GM19463 (cell line): ENCODE results near the gene GAS7.

Experiments used
- ATAC-seq: cut with Tn5 transposase; IDR thresholded peaks from one replicate; pipeline ENCODE4 v1.9.1; 2021; ENCODE audit warnings: mild to moderate bottlenecking, moderate library complexity; ENCODE audit not compliant: unreplicated experiment

The GAS7 gene

GRCh38 chr17:10053782-10054540 is 144.4 kb downstream of the GAS7 start:
- ATAC-seq: no peak

GRCh38 chr17:10052106-10052813 is 146.1 kb downstream of the GAS7 start:
- ATAC-seq: no peak

DNA sequence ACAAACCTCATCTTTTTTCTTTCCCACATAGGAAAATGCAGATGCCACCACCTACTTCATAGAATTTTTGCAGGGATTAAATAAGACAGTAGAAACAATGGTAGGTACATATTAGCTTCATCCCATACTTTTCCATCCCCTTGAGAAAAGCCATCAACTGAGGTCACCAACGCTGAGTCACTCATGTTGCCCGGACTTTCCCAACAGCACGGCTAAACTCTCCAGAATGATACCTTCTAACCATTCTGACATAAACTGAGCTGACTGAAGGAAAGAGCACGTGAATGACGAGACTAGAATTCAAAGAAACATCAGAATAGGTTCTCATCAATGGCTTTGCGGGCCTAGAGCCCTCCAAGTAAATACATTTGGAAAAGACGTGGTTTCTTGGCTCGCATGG is 147.3 kb downstream of the GAS7 start:
- ATAC-seq: peak; percentile 13

DNA sequence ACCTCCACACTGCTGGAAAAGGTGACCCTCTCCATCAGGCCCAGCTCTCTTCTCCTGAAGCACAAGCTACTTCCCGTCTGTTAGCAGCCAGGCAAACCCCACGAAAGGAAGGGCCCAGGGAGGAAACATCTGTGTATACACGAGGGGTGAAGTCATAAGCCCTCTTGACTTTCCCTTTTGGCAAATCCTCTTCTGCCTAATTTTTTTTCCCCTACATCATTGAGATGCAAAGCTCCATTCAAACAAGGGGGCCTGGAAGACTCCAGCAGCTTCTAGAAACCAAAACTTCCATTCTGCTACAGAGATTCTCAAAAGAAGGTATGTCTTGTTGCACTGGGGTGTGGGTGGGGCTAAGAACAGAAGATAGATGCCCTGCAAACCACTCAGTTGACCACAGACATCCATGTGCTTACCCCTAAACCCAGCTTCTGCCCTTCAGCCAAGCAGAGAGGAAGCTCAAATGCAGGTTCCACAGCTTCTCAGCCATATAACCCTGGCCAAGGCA is 147.8 kb downstream of the GAS7 start:
- ATAC-seq: peak; percentile 40

GRCh38 chr17:10048629-10049350 is 149.6 kb downstream of the GAS7 start:
- no peak for ATAC-seq

DNA sequence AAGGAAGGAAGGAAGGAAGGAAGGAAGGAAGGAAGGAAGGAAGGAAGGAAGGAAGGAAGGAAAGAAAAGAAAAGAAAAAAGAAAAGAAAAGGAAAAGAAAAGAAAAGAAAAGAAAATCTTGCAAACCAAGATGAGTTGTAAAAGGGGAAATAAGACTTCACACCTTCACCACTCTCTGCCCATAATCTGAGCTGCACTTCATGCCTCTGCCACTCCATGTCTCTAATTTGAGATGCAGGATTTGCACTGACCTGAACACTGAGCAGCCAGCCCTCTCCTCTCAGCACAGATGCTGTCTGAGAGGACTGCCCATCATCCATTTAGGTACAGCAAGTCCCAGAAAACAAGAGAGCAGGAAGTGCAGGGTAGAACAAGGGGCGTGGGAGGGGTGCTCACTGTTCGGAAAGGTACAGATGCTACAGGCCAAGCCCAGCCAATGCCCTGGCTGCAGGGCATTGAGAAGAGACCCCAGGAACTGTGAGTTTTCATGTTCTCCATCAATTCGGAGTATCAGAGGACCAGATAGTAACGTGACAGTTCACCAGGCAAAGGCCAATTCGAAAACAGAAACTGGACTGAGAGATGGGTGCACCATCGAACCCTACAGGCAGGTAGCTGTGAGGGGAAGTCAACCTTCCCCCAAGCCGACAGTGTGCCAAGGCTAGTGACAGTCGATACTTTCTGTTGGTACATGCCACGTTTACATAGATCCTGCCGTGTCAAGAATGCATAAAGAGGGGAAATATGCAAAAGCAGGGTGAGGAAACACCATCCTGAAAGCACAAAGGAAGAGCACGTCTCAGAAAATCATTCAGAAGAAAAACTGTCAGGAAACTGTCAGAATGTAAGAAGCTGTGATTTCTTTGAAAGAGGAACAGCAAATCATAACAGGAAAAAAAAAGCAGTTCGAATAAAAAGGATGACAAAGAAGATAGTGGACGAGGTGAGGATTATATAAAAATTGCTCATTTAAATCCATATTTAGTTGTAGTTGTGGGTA is 151.3 kb downstream of the GAS7 start:
- ATAC-seq: peak; percentile 55

DNA sequence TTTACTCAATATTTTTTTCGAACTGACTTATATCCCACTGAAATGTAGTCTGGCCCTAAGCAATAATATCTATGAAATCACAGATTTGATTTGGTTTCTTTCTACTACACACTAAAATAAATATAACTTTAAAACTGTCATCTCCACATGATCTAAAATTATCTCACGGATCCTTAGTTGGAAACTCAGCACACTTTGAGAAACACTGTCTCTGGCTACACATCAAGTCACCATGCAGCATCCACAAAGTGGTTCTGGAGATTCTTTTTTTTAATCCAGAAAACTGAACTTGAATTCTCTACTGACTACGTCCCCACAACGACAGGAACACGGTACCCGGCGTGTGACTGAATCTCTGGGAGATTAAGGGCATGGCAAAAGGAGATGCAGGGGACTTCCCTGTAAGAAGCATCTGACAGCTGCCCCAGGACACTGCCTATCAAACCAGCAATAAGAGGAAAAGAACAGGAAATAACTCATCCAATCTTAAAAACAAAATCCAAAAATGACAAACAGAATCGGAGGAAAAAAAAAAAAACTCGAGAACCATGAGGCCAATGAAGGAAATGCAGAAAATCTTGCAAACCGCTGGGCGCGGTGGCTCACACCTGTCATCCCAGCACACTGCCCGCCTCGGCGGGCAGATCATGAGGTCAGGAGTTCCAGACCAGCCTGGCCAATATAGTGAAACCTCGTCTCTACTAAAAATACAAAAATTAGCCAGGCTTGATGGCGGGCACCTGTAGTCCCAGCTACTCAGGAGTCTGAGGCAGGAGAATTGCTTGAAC is 152.3 kb downstream of the GAS7 start:
- no peak for ATAC-seq

DNA sequence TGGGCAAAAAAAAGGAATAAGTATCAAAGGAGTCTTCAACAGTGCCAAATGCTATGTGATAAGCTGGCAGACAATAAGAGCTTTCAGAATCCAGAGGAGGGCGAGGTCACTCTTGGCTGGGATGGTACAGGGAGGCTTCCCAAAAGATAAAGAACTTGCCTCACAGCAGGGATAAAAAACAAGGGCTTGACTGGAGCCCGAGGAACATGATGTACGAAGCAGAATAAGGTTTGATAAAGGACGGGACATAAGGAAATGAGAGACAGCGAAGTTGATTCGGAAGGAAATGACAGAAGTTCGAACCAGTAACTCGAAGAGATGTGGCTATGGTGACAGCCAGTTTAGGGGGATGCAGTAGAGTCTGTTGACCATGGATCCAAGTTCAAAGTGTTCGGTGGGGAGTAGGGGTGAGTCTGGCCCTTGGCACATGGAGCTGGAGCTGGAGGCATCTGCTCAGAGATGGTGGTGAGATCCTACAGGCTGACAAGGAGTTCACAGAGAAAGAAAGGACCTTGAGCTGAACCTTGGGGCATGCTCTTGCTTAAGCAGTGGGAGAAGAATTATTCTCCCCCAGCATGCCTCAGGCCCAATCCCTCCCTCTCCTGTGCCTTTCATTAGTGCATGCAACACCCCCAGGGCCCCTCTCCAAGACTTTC is 155.7 kb downstream of the GAS7 start:
- no peak for ATAC-seq

DNA sequence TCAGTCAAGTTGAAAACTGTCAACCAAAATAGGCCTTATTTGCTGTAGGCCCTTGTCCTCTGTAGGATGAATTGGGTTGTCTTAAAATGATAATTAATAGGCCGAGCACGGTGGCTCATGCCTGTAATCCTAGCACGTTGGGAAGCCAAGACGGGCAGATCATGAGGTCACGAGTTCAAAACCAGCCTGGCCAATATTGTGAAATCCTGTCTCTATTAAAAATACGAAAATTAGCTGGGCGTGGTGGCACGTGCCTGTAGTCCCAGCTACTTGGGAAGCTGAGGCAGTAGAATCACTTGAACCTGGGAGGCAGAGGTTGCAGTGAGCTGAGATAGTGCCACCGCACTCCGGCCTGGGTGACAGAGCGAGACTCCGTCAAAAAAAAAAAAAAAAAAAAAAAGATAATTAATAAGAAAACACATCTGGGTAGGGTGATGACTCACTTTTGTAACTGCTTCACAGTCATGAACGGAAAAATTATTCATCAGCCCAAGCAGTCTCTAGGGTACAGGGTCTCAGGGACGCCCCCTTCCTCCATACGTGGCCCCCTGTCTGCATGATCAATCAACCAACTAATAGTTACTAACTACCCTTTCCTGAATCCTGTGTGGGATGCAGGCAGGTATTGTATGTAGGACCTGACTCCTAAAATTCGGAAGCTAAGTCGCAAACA is 156.4 kb downstream of the GAS7 start:
- ATAC-seq: peak; percentile 27

DNA sequence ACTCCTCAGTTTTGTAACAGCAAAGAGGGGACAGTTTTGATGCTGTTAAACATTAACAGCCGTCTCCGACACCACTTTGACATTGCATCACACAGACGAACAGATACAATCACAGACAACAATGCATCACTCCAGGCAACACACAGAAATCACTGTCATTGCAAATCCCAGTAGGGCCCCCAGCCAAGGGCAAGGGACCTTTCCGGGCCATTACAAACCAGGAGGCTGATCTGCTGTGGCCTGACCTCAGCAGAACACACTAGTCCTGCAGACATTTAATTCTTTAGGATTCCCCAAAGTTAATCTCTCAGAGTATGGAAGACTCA is 157.2 kb downstream of the GAS7 start:
- peak; percentile 22 for ATAC-seq

GRCh38 chr17:10036511-10037061 is 161.8 kb downstream of the GAS7 start:
- no peak for ATAC-seq

- no peak for ATAC-seq
Observed at GRCh38 chr17:10035885-10036284, 162.5 kb downstream of the GAS7 start.

DNA sequence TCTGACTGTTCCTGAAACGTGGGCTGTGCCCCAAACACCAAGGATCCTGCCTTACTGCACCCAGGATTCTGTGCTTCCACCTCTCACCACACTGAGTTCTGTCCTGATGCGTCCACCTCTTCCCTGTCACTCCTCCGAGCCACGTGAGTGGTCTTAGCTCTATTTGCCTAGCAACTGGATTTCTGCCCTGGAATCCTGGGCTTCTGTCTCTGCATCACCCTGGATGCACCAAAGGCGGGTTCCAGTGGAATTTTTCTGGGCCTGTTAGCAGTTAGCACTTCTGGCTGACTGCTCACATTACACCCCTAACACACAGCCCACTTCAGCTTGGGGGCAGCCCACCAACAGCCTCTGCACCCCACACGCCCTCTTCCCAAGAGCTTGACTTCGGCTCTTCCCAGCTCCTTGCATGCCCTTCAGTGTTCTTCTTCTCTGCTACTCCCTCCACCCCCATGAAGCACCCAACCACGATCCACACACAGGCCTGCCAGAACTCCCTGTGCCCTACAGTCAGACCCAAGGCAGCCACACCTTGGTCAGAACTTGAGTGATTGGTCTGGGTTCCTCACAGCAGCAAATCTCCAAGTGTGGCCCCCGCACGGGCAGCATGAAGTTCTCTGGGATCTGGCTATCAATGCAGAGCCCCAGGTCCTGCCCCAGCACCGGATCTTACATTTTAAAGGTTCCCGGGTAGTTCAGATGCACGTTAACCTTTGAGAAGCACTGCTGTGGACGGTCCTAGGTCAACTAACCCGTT is 163.5 kb downstream of the GAS7 start:
- no peak for ATAC-seq

DNA sequence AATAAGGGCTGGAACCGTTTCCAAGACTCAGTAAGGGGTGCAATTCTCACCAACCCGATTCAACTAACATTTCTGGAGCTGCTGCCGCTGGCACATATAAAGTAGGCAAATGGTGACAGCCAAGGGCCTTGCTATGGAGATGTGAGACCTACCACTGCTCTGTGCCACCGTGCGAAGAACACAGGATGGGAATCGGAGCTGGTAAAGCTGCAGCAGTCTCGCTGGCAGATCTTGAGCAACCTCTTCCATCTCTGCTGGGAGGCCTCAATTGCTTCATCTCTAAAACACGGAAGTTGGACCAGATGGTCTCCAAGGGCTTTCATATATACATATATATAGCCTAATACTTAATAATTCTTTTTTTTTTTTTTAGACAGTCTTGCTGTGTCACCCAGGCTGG is 164.4 kb downstream of the GAS7 start:
- ATAC-seq: no peak

- peak; percentile 56 for ATAC-seq
Observed at GRCh38 chr17:10033449-10033848, 165.0 kb downstream of the GAS7 start.

DNA sequence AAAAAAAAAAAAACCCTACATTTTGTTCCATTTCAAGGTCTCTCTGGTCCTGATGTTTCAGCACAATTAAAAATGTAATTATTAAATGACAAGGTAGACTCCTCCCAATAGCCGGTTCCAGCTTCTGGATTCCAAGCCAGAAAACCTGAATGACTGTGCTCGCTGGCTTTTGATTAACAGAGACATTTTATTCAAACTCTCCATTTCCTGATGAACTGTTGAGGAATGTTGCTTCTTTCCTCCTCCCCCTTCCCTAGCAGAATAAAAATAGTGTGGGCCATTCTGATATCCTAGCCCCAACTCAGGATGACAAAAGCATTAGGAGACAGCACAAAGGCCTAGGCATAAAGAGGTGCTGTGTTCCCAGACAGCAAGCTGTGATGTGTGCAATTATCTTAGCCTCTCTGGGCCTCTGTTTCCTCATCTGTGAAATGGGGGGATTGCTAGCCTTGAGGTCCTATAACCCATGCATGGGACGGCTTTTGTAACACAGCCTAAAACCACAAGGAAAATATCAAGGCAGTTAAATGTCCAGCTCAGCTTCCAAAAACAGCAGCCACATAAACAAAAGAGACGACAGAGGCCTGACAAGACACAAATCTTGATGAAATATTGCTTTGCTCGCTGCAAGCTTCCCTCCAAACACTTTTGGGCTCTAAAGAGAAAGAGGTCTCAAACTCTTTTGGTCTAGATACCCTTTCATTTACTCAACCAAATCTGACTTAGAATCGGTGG is 166.1 kb downstream of the GAS7 start:
- ATAC-seq: no peak

DNA sequence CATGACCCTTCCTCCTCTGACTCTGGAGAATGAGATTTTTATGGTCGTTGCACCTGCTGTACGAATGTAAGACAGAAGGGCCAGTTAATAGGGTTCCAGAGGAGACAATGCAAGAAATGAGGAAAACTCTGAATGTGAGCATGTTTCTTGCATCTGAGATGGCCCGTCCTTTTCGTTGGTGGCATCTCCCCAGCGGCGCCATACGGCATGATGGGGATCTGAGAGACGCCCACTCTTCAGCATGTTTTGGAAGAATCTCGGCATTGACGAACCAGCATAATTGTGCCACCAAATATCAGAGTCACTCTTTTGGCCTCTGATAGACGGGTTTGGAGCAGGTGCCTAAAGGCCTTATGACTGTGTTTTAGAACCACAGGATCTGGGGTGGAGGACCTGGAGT is 166.8 kb downstream of the GAS7 start:
- ATAC-seq: no peak
